Karpas-422 (cell line): Measurements from ENCODE around the gene LRRN2. TPM values are rescaled to one million over a fixed set of nuclear protein-coding genes. Genes with fewer than 3 reads are reported as not detected.

Experiments used
- DNase-seq: peaks from one replicate; pipeline ENCODE4 v3.0.0-alpha.2; 2015
- H2AFZ ChIP-seq: fragments of 200-600 bp; sonication (generic); 2 replicates; pipeline ENCODE4 v1.6.1; 2014; ENCODE audit warnings: antibody characterized with exemption, low read length, mixed read lengths
- H3K27ac ChIP-seq: fragments of 200-600 bp; sonication (generic); 2 replicates; pipeline ENCODE4 v1.5.1; 2014; ENCODE audit warnings: mild to moderate bottlenecking, low read length, moderate library complexity
- H3K27me3 ChIP-seq: fragments of 200-600 bp; sonication (generic); 2 replicates; pipeline ENCODE4 v1.6.1; 2014; ENCODE audit warnings: low read length, mixed read lengths
- H3K36me3 ChIP-seq: fragments of 200-600 bp; sonication (generic); 2 replicates; pipeline ENCODE4 v1.6.1; 2014; ENCODE audit warnings: low read length, mixed read lengths; ENCODE audit not compliant: insufficient read depth
- H3K4me1 ChIP-seq: fragments of 200-600 bp; sonication (generic); 2 replicates; pipeline ENCODE4 v1.6.1; 2014; ENCODE audit warnings: mild to moderate bottlenecking, low read length, mixed read lengths
- H3K4me2 ChIP-seq: fragments of 200-600 bp; sonication (generic); 2 replicates; pipeline ENCODE4 v1.6.1; 2014; ENCODE audit warnings: low read length, low read depth, mild to moderate bottlenecking; ENCODE audit not compliant: poor library complexity, severe bottlenecking
- H3K4me3 ChIP-seq: fragments of 200-600 bp; sonication (generic); 2 replicates; pipeline ENCODE4 v1.5.1; 2014; ENCODE audit warnings: mild to moderate bottlenecking, antibody characterized with exemption, low read length, mixed read lengths
- H3K79me2 ChIP-seq: fragments of 200-600 bp; sonication (generic); 2 replicates; pipeline ENCODE4 v1.6.1; 2014; ENCODE audit warnings: mild to moderate bottlenecking, low read length, mixed read lengths
- H3K9ac ChIP-seq: fragments of 200-600 bp; sonication (generic); 2 replicates; pipeline ENCODE4 v1.6.0; 2014; ENCODE audit warnings: low read length
- H3K9me2 ChIP-seq: fragments of 200-600 bp; sonication (generic), shearing (Covaris generic); replicated peaks from 2 replicates; pipeline ENCODE4 v1.6.0; 2014; ENCODE audit warnings: mild to moderate bottlenecking, low read length, moderate library complexity; ENCODE audit not compliant: insufficient read depth
- H3K9me3 ChIP-seq: fragments of 300-700, 200-600 bp; sonication (generic); 2 replicates; pipeline ENCODE4 v1.6.1; 2014; ENCODE audit warnings: low read length, mixed read lengths
- H4K20me1 ChIP-seq: fragments of 200-600 bp; sonication (generic); 2 replicates; pipeline ENCODE4 v1.6.1; 2014; ENCODE audit warnings: mild to moderate bottlenecking, antibody characterized with exemption, low read length, low read depth; ENCODE audit not compliant: insufficient read depth
- total RNA-seq: library from RNA; depleted of rRNA; stranded (reverse); fragments of >200 nt; shearing (Covaris generic); gene quantifications from 2 replicates; pipeline ENCODE4 v1.2.3, GENCODE V29; 2014; ENCODE audit warnings: low replicate concordance

LRRN2 gene
- total RNA-seq, 1 experiment from 2014 or later = not detected

DNA sequence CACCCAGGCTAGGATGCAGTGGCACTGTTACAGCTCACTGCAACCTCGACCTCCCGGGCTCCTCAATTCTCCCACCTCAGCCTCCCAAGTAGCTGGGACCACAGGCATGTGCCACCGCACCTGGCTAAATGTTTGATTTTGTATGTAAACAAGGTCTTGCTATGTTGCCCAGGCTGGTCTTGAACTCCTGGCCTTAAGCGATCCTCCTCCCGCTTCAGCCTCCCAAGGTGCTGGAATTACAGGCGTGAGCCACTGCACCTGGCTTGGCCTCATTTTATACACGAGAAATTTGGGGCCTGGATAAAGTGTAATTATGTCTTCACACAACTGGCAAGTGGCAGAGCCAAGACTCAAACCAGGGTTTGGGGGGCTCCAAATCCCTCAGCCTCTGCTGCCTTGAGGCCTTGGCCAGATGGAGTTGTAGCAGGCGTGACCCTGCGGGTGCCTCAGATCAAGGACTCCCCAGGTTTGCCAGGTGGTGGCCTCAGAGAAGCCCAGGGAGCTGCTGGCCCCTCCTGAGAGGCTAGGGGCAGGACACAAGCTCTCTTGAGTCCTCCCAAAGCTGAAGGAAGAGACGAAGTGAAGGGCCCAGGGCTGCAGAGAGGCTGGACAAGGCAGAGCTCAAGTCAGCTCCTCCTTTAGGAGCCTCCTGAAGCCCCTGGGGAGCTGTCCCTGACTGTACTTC, 107.6 kb downstream of the LRRN2 start:
- H3K4me1 ChIP-seq = peaks cover 16% of the 10 kb centered on the region
- H3K4me2 ChIP-seq = peak overlapping the region; percentile 58
- H3K9ac ChIP-seq = no peak overlapping the region
- H3K27ac ChIP-seq = peak overlapping the region; percentile 43; the same call in 1 of the 2 replicates
- H3K9me2 ChIP-seq = no peaks in the 10 kb centered on the region
- H3K36me3 ChIP-seq = no peaks in the 10 kb centered on the region
- no peaks in the 10 kb centered on the region for H3K27me3 ChIP-seq
- DNase-seq = no peak
- no peak overlapping the region for H3K4me3 ChIP-seq
- no peak overlapping the region for H2AFZ ChIP-seq
- H3K9me3 ChIP-seq = no peaks in the 10 kb centered on the region
- no peaks in the 10 kb centered on the region for H4K20me1 ChIP-seq
- no peaks in the 10 kb centered on the region for H3K79me2 ChIP-seq

DNA sequence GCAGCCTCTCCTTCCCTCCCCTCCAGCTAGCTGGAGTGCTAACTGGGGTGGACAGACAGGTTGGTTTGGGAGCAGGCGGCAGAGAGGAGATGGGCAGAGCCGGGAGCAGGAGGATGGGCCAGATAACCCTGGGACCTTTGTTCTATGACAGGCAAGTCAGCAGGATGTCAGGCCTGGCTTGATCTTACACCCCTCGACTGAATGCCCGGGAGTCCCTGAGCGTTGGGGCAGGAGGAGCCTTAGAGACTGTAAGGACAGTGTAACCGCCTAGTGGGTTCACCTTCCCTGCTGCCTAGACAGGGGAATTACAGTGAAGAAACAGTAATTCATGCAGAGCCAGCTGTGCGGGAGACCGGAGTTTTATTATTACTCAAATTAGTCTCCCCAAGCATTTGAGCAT, 109.1 kb downstream of the LRRN2 start:
- DNase-seq = no peak
- Histone ChIP-seq H3K27me3 (no peaks in the 10 kb centered on the region), H3K9me3 (no peaks in the 10 kb centered on the region), H3K79me2 (no peaks in the 10 kb centered on the region), H3K36me3 (0 out of 2 replicates have a peak, but pooled peaks cover 1% of the 10 kb centered on the region), H3K4me1 (peaks cover 16% of the 10 kb centered on the region), H3K9me2 (no peaks in the 10 kb centered on the region), H2AFZ (no peak overlapping the region), H3K9ac (no peak overlapping the region), H3K4me2 (no peak overlapping the region), H4K20me1 (no peaks in the 10 kb centered on the region), H3K4me3 (no peak overlapping the region), H3K27ac (no peak overlapping the region)

DNA sequence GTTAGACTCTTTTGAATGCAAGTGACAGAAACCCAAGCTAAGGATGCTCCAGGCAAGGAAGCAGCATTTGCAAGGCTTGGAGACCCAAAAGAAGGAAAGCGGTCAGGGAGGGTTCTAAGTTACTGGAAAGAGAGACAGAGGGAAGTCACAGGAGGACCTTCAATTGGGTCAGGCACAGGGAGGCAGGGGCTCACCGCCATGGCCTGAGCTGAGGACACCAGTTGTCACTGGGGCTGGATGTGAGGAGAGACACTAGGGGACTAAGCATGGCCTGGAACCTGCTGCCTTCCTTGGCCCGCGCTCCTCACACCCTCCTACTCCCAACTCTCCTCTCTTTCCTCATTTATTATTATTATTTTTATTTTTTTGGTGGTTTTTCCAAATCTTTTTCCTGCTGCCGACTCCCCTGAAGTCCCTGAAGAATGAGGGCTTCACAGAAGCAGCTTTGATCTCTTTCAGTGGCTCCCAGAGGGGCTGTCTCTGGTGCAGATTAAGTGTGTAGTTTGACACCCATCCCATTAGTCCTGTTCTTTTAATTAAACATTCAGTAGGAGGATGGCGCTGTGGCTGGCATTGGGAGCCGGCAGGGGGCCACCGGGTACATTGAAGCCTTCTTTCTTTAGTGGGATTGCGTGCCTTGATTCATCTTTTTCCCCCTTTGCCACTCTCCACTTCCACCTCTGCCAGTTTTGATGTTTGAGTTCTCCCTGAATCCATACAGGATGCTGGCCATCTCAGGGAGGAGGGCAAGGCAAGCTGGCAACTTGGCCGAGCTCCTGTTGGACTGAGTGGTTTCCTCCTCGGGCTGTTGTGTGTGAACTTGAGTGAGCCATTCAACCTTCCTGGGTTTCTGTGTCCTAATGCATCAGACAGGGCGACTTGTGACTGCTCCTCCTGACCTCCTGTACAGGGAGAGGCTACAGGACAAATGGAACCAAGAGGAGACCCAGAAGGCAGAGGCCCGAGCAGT, 110.0 kb downstream of the LRRN2 start:
- DNase-seq = no peak
- Histone ChIP-seq H3K4me2 (no peak overlapping the region), H3K9ac (no peak overlapping the region), H3K79me2 (no peaks in the 10 kb centered on the region), H4K20me1 (no peaks in the 10 kb centered on the region), H3K4me1 (peaks cover 16% of the 10 kb centered on the region), H3K27me3 (no peaks in the 10 kb centered on the region), H3K9me3 (no peaks in the 10 kb centered on the region), H2AFZ (no peak overlapping the region), H3K36me3 (0 out of 2 replicates have a peak, but pooled peaks cover 3% of the 10 kb centered on the region), H3K4me3 (no peak overlapping the region), H3K27ac (no peak overlapping the region), H3K9me2 (no peaks in the 10 kb centered on the region)

DNA sequence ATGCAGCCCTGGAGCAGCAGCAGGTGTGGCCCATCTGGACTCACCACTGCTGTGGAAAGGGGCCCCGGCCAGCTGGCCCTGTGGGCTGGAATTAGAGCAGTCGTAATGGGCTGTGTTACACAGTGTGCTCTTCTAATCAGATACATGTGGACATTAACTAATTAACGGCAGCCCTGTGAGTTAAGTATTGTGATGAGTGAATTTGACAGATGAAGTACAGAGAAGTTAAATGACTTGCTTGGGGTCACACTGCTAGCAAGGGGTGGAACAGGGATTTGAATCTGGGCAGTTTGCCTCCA, 110.7 kb downstream of the LRRN2 start:
- no peaks in the 10 kb centered on the region for H3K9me3 ChIP-seq
- no peak overlapping the region for H3K27ac ChIP-seq
- DNase-seq = no peak
- H3K4me1 ChIP-seq = peaks cover 16% of the 10 kb centered on the region
- no peaks in the 10 kb centered on the region for H3K27me3 ChIP-seq
- 0 out of 2 replicates have a peak, but pooled peaks cover 3% of the 10 kb centered on the region for H3K36me3 ChIP-seq
- no peaks in the 10 kb centered on the region for H3K79me2 ChIP-seq
- H3K4me3 ChIP-seq = no peak overlapping the region
- H3K4me2 ChIP-seq = no peak overlapping the region
- no peak overlapping the region for H3K9ac ChIP-seq
- no peak overlapping the region for H2AFZ ChIP-seq
- H4K20me1 ChIP-seq = no peaks in the 10 kb centered on the region
- H3K9me2 ChIP-seq = no peaks in the 10 kb centered on the region

DNA sequence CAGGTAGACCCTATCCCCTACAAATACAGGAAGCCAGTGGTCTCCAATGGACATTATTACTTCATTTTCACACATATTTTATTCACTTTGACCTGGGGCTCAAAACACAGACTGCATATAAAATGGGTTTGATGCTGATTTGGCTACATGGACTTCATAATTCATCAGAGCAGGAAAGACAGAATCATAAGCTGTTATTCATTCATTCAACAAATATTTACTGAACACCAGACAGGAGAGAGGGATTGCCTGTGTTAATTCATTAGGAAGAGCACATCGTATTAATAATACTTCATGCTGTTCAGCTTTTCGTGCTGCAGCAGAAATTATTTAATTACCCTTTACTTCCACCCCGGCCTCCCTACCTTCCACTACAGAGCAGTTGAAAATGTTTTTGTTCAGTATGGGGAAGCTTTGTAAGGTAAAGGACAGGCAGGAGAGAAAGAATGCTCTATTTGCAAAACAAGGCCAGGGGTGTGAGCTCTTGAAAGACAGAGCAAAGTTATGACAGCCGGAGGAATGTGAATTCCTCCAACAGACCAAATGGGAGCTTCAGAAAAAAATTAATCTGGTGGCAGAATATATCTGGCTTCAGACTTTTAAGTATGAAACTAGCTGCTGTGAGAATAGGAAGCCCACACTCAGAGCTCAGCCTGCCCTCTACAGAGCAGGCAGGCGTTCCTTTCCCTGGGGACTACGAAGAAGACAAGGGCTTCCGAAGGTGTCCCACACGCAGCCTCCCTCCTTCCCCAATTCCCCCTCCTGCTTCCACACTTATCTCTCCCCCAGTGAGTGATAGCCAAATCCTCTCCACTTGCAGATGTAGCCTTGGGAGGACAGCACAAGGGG, 111.3 kb downstream of the LRRN2 start:
- Histone ChIP-seq H3K79me2 (no peaks in the 10 kb centered on the region), H3K9ac (no peak overlapping the region), H3K9me2 (no peaks in the 10 kb centered on the region), H2AFZ (no peak overlapping the region), H4K20me1 (no peaks in the 10 kb centered on the region), H3K4me3 (no peak overlapping the region), H3K36me3 (0 out of 2 replicates have a peak, but pooled peaks cover 3% of the 10 kb centered on the region), H3K27me3 (no peaks in the 10 kb centered on the region), H3K27ac (no peak overlapping the region), H3K9me3 (no peaks in the 10 kb centered on the region), H3K4me1 (peaks cover 13% of the 10 kb centered on the region), H3K4me2 (no peak overlapping the region)
- no peak for DNase-seq

DNA sequence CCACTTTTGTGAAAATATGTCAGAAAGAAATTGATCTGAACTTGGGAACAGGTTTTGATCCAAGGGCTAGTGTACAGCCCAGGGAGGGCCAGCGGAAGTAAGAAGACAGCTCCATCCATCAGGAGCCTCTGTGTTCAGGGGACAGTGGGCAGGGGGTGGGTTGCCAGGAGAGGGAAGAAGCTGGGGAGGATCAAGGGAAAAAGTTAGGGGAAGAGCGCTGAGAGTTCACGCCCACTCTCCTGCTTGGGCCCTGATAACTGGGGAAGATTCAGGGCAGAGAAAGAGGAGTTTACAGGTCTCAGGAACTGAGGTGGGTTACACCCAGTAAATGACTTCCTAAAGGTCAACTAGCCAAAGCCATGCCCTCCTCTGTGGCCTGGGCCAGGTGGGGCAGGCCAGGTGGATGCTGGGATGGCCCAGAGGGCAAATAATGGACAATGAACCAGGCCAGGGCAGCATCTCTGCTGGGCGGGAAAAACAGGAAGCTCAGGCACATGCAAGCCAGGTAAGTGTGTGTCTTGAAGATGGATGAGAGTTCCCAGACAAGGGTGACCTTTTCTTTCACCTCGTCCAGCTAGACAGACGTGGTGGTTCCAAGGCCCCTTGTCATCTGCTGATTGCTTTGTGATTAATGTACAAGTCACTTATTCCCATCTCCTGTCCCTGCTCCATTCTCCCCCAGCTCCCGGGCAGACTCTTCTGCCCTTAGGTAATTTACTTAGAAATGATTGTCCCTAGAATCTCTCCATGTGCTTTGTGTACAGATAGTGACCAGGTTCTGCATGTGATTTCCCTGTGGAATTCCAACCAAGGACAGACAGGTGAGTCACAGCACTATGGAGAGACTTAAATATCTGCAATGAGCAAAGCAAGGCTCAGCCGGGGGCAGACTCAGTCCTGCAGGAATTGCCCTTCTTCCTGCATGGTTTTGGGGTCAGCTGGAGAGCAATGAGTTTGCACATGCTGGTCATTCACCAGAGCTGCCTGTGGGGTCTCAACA, 112.3 kb downstream of the LRRN2 start:
- Histone ChIP-seq H3K4me1 (peaks cover 3% of the 10 kb centered on the region), H3K9me3 (no peaks in the 10 kb centered on the region), H3K27me3 (no peaks in the 10 kb centered on the region), H3K9ac (no peak overlapping the region), H3K79me2 (no peaks in the 10 kb centered on the region), H3K4me2 (no peak overlapping the region), H4K20me1 (no peaks in the 10 kb centered on the region), H3K4me3 (no peak overlapping the region), H3K9me2 (no peaks in the 10 kb centered on the region), H3K27ac (no peak overlapping the region), H3K36me3 (0 out of 2 replicates have a peak, but pooled peaks cover 3% of the 10 kb centered on the region), H2AFZ (no peak overlapping the region)
- DNase-seq = no peak

DNA sequence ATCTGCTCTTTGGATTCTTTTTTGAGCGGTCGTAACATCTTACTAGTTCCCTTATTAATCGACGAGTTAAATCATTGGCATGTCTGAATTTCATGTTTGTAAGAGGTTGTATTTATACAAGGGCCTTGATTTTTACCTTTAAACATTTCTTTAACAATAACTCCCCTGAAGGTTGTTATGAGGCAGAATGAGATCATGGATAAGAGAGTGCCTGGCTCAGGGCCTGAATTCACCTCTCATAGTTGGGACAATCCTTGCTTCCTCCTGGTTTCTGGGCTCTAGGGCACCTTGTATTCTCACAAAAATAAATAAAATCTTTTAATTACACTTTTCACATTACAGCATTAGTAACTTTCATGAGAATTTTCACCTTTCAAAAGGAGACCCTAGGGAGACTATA, 113.9 kb downstream of the LRRN2 start:
- Histone ChIP-seq H3K9me3 (no peaks in the 10 kb centered on the region), H3K36me3 (0 out of 2 replicates have a peak, but pooled peaks cover 5% of the 10 kb centered on the region), H3K9me2 (no peaks in the 10 kb centered on the region), H2AFZ (no peak overlapping the region), H4K20me1 (no peaks in the 10 kb centered on the region), H3K27ac (no peak overlapping the region), H3K4me1 (no peaks in the 10 kb centered on the region), H3K79me2 (no peaks in the 10 kb centered on the region), H3K4me2 (no peak overlapping the region), H3K4me3 (no peak overlapping the region), H3K27me3 (no peaks in the 10 kb centered on the region), H3K9ac (no peak overlapping the region)
- no peak for DNase-seq
